HEK293T (cell line): ENCODE data around the gene RARG.

ENCODE experiments used
- BHLHE40 ChIP-seq: fragments of 450-650 bp; IDR thresholded peaks from 2 replicates; pipeline ENCODE4 v1.6.1; 2016; ENCODE audit warnings: mild to moderate bottlenecking, moderate library complexity, borderline replicate concordance
- CTBP1 ChIP-seq: fragments of 450-650 bp; IDR thresholded peaks from 2 replicates; pipeline ENCODE4 v1.6.1; 2016; ENCODE audit warnings: borderline replicate concordance
- ELF4 ChIP-seq: fragments of 450-650 bp; IDR thresholded peaks from 2 replicates; pipeline ENCODE4 v1.6.1; 2017; ENCODE audit warnings: antibody characterized with exemption
- FOXA1 ChIP-seq: fragments of 450-650 bp; IDR thresholded peaks from 2 replicates; pipeline ENCODE4 v1.6.1; 2016; ENCODE audit warnings: mild to moderate bottlenecking
- FOXK2 ChIP-seq: fragments of 450-650 bp; IDR thresholded peaks from 2 replicates; pipeline ENCODE4 v1.6.1; 2016; ENCODE audit warnings: mild to moderate bottlenecking
- FOXM1 ChIP-seq: fragments of 450-650 bp; IDR thresholded peaks from 2 replicates; pipeline ENCODE4 v1.6.1; 2017; ENCODE audit warnings: mild to moderate bottlenecking, borderline replicate concordance
- HDGF ChIP-seq: fragments of 450-650 bp; IDR thresholded peaks from 2 replicates; pipeline ENCODE4 v1.6.1; 2017; ENCODE audit warnings: antibody characterized with exemption, borderline replicate concordance
- L3MBTL2 ChIP-seq: fragments of 450-650 bp; conservative IDR thresholded peaks from 2 replicates; pipeline ENCODE4 v1.6.1; 2016; ENCODE audit warnings: mild to moderate bottlenecking
- LEF1 ChIP-seq: fragments of 450-650 bp; IDR thresholded peaks from 2 replicates; pipeline ENCODE4 v1.6.1; 2017; ENCODE audit warnings: mild to moderate bottlenecking, borderline replicate concordance
- NFRKB ChIP-seq: fragments of 450-650 bp; IDR thresholded peaks from 2 replicates; pipeline ENCODE4 v1.6.1; 2016; ENCODE audit warnings: mild to moderate bottlenecking, moderate library complexity
- SP1 ChIP-seq: fragments of 450-650 bp; IDR thresholded peaks from 2 replicates; pipeline ENCODE4 v1.6.1; 2017
- SUZ12 ChIP-seq: fragments of 450-650 bp; IDR thresholded peaks from 2 replicates; pipeline ENCODE4 v1.6.1; 2016; ENCODE audit warnings: mild to moderate bottlenecking
- TARDBP ChIP-seq: fragments of 450-650 bp; IDR thresholded peaks from 2 replicates; pipeline ENCODE4 v1.6.1; 2016
- ZNF384 ChIP-seq: fragments of 450-650 bp; IDR thresholded peaks from 2 replicates; pipeline ENCODE4 v1.6.1; 2016

GRCh38 chr12:53171725-53172329 is 60.2 kb downstream of the RARG start:
- TF ChIP-seq L3MBTL2: no peak
- no peak for TF ChIP-seq SP1
- TF ChIP-seq NFRKB: no peak
- no peak for TF ChIP-seq ZNF384
- TF ChIP-seq TARDBP: no peak
- TF ChIP-seq BHLHE40: no peak
- no peak for TF ChIP-seq FOXA1
- no peak for TF ChIP-seq FOXM1
- TF ChIP-seq HDGF: no peak
- TF ChIP-seq SUZ12: no peak
- no peak for TF ChIP-seq ELF4
- TF ChIP-seq LEF1: no peak
- TF ChIP-seq CTBP1: no peak
- no peak for TF ChIP-seq FOXK2
